HG03135 (cell line): Measurements from ENCODE around the gene CDYL.
A peak's percentile ranks its signal among the peaks of the same experiment; 100 is the strongest.

ENCODE experiments used
- ATAC-seq: cut with Tn5 transposase; IDR thresholded peaks from one replicate; pipeline ENCODE4 v1.9.1; 2021; ENCODE audit warnings: mild to moderate bottlenecking, moderate library complexity; ENCODE audit not compliant: unreplicated experiment

The CDYL gene

GRCh38 chr6:4776131-4776492 is at the start of gene CDYL:
TSS of gene CDYL (plus strand) at chr6:4776404. CDS start at chr6:4776784, 380 bp downstream.
- peak; percentile 65 for ATAC-seq

- ATAC-seq: no peak
These were observed 49.6 kb upstream of the CDYL start for GRCh38 chr6:4726645-4727044.

GRCh38 chr6:4727217-4727616 is 49.0 kb upstream of the CDYL start:
- ATAC-seq: no peak

- no peak for ATAC-seq
These were observed 48.4 kb upstream of the CDYL start for GRCh38 chr6:4727671-4728435.

GRCh38 chr6:4728436-4728769 is 47.8 kb upstream of the CDYL start:
- no peak for ATAC-seq

GRCh38 chr6:4728926-4729325 is 47.3 kb upstream of the CDYL start:
- ATAC-seq: no peak

GRCh38 chr6:4731996-4732395 is 44.2 kb upstream of the CDYL start:
- ATAC-seq: no peak

GRCh38 chr6:4732691-4733315 is 43.4 kb upstream of the CDYL start:
- ATAC-seq: no peak

- no peak for ATAC-seq
These were observed 39.8 kb upstream of the CDYL start for GRCh38 chr6:4736371-4736873.

- ATAC-seq: no peak
These were observed 36.2 kb upstream of the CDYL start for GRCh38 chr6:4740032-4740431.

- ATAC-seq: no peak
These were observed 33.1 kb upstream of the CDYL start for GRCh38 chr6:4743062-4743461.

- ATAC-seq: no peak
These were observed 32.3 kb upstream of the CDYL start for GRCh38 chr6:4743926-4744325.

GRCh38 chr6:4747588-4747987 is 28.6 kb upstream of the CDYL start:
- no peak for ATAC-seq

GRCh38 chr6:4751823-4752464 is 24.3 kb upstream of the CDYL start:
- ATAC-seq: no peak

GRCh38 chr6:4756247-4756646 is 20.0 kb upstream of the CDYL start:
- ATAC-seq: no peak

GRCh38 chr6:4759997-4760396 is 16.2 kb upstream of the CDYL start:
- no peak for ATAC-seq

- ATAC-seq: no peak
These were observed 15.4 kb upstream of the CDYL start for GRCh38 chr6:4760773-4761172.

- ATAC-seq: no peak
These were observed 13.9 kb upstream of the CDYL start for GRCh38 chr6:4762294-4762693.

- ATAC-seq: no peak
These were observed 12.3 kb upstream of the CDYL start for GRCh38 chr6:4763921-4764320.

- no peak for ATAC-seq
These were observed 7.4 kb upstream of the CDYL start for GRCh38 chr6:4768815-4769214.

GRCh38 chr6:4772750-4773149 is 3.5 kb upstream of the CDYL start:
- no peak for ATAC-seq

GRCh38 chr6:4773181-4773580 is 3.0 kb upstream of the CDYL start:
- no peak for ATAC-seq
